Measurements from ENCODE around the gene AQP1. TPM values are rescaled to one million over a fixed set of nuclear protein-coding genes. Genes with fewer than 3 reads are reported as not detected.
A peak's percentile ranks its signal among the peaks of the same experiment; 100 is the strongest.

The AQP1 gene
- total and polyA plus RNA-seq, 2 of the 13 experiments (the other 11 are each of a cell fraction or from before 2014, with no cell fraction given): not detected

DNA sequence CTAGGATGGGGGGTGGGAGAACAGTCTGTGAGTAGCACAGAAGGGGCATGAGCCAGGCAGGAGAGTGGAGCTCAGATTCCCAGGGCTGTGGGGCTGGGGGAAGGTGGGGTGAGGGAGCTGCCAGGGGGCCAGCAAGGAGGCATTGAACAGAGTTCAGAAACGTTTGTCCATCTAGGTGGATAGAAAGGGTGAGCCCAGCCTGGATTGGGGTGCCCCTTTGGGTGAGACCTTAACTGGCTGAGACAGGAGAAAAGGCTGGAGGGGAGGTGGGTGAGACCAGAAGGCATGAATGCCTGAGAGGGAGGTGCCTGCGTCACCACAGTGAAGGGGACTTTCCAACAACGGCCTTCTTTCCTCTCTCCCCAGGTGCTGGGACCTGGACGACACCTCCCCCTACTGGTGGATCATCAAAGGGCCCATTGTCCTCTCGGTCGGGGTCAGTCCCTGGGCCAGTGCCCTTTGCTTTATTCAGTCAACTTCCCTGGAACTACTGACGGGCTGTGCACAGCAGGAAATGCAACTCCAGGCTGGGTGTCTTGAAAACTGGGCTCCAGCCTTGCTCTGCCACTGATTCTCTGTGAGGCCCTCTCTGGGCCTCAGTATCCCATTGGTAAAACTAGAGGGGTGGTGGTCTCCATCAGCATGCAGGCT is 63.1 kb downstream of the AQP1 start (continued):
- TF ChIP-seq, protein P1, sequence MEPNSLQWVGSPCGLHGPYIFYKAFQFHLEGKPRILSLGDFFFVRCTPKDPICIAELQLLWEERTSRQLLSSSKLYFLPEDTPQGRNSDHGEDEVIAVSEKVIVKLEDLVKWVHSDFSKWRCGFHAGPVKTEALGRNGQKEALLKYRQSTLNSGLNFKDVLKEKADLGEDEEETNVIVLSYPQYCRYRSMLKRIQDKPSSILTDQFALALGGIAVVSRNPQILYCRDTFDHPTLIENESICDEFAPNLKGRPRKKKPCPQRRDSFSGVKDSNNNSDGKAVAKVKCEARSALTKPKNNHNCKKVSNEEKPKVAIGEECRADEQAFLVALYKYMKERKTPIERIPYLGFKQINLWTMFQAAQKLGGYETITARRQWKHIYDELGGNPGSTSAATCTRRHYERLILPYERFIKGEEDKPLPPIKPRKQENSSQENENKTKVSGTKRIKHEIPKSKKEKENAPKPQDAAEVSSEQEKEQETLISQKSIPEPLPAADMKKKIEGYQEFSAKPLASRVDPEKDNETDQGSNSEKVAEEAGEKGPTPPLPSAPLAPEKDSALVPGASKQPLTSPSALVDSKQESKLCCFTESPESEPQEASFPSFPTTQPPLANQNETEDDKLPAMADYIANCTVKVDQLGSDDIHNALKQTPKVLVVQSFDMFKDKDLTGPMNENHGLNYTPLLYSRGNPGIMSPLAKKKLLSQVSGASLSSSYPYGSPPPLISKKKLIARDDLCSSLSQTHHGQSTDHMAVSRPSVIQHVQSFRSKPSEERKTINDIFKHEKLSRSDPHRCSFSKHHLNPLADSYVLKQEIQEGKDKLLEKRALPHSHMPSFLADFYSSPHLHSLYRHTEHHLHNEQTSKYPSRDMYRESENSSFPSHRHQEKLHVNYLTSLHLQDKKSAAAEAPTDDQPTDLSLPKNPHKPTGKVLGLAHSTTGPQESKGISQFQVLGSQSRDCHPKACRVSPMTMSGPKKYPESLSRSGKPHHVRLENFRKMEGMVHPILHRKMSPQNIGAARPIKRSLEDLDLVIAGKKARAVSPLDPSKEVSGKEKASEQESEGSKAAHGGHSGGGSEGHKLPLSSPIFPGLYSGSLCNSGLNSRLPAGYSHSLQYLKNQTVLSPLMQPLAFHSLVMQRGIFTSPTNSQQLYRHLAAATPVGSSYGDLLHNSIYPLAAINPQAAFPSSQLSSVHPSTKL (CRISPR knock-in tag; IDR thresholded peaks at IDR 0.05): 0 out of 2 replicates have a peak, but pooled peaks have one; percentile 15
- no peak for TF ChIP-seq KAT7 (CRISPR knock-in tag; IDR thresholded peaks at IDR 0.05; ENCODE audit: borderline replicate concordance)
- no peak for TF ChIP-seq ERF (CRISPR knock-in tag; IDR thresholded peaks at IDR 0.05)
- TF ChIP-seq ZEB1 (IDR thresholded peaks at IDR 0.05; ENCODE audit: insufficient replicate concordance, low read depth): no peak
- no peak for TF ChIP-seq AKAP8 (CRISPR knock-in tag; IDR thresholded peaks at IDR 0.05)
- TF ChIP-seq HMG20A (CRISPR knock-in tag; IDR thresholded peaks at IDR 0.05; ENCODE audit: borderline replicate concordance): no peak
- peak; percentile 59 for TF ChIP-seq RARA (CRISPR knock-in tag; IDR thresholded peaks at IDR 0.05)
- TF ChIP-seq NCOR1 (IDR thresholded peaks at IDR 0.05; ENCODE audit: borderline replicate concordance, low read length): no peak
- no peak for TF ChIP-seq ZNF234 (CRISPR knock-in tag; conservative IDR thresholded peaks at IDR 0.05)
- TF ChIP-seq ZNF720 (CRISPR knock-in tag; IDR thresholded peaks at IDR 0.05): no peak
- TF ChIP-seq, protein P2, sequence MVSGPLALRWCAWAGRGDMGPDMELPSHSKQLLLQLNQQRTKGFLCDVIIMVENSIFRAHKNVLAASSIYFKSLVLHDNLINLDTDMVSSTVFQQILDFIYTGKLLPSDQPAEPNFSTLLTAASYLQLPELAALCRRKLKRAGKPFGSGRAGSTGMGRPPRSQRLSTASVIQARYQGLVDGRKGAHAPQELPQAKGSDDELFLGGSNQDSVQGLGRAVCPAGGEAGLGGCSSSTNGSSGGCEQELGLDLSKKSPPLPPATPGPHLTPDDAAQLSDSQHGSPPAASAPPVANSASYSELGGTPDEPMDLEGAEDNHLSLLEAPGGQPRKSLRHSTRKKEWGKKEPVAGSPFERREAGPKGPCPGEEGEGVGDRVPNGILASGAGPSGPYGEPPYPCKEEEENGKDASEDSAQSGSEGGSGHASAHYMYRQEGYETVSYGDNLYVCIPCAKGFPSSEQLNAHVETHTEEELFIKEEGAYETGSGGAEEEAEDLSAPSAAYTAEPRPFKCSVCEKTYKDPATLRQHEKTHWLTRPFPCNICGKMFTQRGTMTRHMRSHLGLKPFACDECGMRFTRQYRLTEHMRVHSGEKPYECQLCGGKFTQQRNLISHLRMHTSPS (CRISPR knock-in tag; IDR thresholded peaks at IDR 0.05; ENCODE audit: low read depth): no peak
- TF ChIP-seq, protein P3, sequence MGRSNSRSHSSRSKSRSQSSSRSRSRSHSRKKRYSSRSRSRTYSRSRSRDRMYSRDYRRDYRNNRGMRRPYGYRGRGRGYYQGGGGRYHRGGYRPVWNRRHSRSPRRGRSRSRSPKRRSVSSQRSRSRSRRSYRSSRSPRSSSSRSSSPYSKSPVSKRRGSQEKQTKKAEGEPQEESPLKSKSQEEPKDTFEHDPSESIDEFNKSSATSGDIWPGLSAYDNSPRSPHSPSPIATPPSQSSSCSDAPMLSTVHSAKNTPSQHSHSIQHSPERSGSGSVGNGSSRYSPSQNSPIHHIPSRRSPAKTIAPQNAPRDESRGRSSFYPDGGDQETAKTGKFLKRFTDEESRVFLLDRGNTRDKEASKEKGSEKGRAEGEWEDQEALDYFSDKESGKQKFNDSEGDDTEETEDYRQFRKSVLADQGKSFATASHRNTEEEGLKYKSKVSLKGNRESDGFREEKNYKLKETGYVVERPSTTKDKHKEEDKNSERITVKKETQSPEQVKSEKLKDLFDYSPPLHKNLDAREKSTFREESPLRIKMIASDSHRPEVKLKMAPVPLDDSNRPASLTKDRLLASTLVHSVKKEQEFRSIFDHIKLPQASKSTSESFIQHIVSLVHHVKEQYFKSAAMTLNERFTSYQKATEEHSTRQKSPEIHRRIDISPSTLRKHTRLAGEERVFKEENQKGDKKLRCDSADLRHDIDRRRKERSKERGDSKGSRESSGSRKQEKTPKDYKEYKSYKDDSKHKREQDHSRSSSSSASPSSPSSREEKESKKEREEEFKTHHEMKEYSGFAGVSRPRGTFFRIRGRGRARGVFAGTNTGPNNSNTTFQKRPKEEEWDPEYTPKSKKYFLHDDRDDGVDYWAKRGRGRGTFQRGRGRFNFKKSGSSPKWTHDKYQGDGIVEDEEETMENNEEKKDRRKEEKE (IDR thresholded peaks at IDR 0.05): no peak
- no peak for TF ChIP-seq SP140L (CRISPR knock-in tag; IDR thresholded peaks at IDR 0.05; ENCODE audit: borderline replicate concordance)
- TF ChIP-seq BRD4 (CRISPR knock-in tag; IDR thresholded peaks at IDR 0.05): no peak
- no peak for TF ChIP-seq ZNF251 (CRISPR knock-in tag; IDR thresholded peaks at IDR 0.05)
- no peak for TF ChIP-seq MLLT10 (CRISPR knock-in tag; IDR thresholded peaks at IDR 0.05)
- no peak for TF ChIP-seq THAP11 (CRISPR knock-in tag; IDR thresholded peaks at IDR 0.05)
- no peak for TF ChIP-seq HOXA9 (CRISPR knock-in tag; IDR thresholded peaks at IDR 0.05; ENCODE audit: borderline replicate concordance)
- TF ChIP-seq ZNF792 (CRISPR knock-in tag; IDR thresholded peaks at IDR 0.05): no peak
- no peak for TF ChIP-seq ZBTB3 (CRISPR knock-in tag; IDR thresholded peaks at IDR 0.05; ENCODE audit: borderline replicate concordance, low read depth)
- TF ChIP-seq ZNF746 (CRISPR knock-in tag; IDR thresholded peaks at IDR 0.05): no peak
- no peak for TF ChIP-seq MED13 (CRISPR knock-in tag; IDR thresholded peaks at IDR 0.05)
- TF ChIP-seq RELA (CRISPR knock-in tag; IDR thresholded peaks at IDR 0.05): no peak
- TF ChIP-seq, protein P4, sequence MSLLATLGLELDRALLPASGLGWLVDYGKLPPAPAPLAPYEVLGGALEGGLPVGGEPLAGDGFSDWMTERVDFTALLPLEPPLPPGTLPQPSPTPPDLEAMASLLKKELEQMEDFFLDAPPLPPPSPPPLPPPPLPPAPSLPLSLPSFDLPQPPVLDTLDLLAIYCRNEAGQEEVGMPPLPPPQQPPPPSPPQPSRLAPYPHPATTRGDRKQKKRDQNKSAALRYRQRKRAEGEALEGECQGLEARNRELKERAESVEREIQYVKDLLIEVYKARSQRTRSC (CRISPR knock-in tag; IDR thresholded peaks at IDR 0.05; ENCODE audit: low read depth): no peak
